Fibroblast of skin of back (primary cell): ENCODE measurements around the gene CD63.
A peak's percentile ranks its signal among the peaks of the same experiment; 100 is the strongest.

Experiments used
- DNase-seq: peaks from one replicate; pipeline ENCODE4 v3.0.0-alpha.2; 2013

The CD63 gene

DNA sequence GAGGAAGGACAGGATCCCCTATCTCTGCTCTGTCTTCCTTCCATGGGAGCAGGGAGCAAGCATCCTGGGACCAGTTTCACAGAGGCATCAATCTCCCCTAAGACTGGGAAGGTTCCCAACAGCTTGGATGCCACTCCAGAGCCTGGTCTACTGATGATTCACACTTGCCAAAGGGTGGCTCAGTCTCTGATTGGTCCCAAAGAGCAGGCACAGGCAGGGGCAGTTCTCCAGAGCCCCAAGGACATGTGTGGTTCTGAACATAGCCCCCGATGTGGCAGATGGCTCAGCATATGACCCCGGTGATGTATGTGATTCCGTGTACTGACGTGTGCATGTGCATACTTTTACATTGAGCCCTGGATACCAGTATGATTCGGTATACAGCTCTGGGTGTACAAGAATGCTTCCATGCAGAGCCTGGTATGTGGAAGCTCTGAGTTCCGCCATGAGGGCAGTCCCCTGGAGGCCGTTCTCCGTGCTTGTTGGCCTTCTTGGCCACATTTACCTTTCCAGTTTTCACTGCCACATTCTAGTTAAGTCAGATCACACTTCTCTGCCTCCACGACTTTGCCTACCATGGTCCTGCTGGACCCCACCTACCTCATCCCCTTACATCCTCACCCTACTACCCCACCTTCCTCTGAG lies 42.3 kb downstream of the CD63 start:
- DNase-seq = no peak

DNA sequence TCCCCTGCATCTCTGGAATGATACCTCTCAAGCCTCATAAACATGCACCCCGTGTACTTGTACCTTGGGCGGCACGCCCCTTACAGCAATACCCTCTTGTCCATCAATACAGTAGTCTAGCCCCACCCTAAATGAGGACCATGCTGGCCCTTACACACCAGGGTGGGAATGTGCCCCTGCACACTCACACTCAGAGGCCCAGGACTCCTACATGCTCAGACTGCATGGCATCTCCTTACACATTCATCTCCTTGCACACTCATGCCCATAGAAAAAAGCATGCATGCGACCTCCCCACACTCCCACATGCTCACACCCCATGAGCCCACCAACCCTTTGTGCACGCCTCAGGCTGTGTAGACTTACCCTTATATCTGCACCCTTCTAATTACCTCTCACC lies 43.1 kb downstream of the CD63 start:
- DNase-seq = no peak

GRCh38 chr12:55684761-55685370 lies 43.9 kb downstream of the CD63 start:
- no peak for DNase-seq

- no peak for DNase-seq
Observed at GRCh38 chr12:55683676-55684075, 45.1 kb downstream of the CD63 start.

DNA sequence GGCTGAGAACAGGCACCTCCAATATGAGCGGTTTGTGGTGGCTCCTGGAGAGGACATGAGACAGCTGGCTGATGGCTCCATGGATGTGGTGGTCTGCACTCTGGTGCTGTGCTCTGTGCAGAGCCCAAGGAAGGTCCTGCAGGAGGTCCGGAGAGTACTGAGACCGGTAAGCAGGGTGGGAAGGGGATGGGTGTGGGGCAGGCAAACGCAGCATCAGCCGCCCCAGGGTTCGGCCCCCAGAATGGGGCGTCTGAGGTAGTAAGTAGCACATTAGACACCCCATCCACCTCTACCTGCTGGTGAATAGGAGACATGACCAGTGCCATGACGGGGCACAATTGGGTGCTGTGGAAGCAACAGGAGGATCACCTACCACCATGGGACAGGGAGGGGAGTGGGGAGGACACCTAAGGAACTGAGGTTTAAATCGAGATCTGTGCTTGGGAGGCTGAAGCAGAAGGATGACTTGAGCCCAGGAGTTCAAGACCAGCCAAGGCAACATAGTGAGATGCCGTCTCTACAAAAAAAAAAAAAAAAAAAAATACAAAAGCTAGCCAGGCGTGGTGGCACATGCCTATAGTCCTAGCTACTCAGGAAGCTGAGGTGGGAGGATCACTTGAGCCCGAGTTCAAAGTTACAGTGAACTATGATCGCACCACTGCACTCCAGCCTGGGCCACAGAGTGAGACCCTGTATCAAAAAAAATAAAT lies 46.6 kb downstream of the CD63 start:
- DNase-seq = no peak

DNA sequence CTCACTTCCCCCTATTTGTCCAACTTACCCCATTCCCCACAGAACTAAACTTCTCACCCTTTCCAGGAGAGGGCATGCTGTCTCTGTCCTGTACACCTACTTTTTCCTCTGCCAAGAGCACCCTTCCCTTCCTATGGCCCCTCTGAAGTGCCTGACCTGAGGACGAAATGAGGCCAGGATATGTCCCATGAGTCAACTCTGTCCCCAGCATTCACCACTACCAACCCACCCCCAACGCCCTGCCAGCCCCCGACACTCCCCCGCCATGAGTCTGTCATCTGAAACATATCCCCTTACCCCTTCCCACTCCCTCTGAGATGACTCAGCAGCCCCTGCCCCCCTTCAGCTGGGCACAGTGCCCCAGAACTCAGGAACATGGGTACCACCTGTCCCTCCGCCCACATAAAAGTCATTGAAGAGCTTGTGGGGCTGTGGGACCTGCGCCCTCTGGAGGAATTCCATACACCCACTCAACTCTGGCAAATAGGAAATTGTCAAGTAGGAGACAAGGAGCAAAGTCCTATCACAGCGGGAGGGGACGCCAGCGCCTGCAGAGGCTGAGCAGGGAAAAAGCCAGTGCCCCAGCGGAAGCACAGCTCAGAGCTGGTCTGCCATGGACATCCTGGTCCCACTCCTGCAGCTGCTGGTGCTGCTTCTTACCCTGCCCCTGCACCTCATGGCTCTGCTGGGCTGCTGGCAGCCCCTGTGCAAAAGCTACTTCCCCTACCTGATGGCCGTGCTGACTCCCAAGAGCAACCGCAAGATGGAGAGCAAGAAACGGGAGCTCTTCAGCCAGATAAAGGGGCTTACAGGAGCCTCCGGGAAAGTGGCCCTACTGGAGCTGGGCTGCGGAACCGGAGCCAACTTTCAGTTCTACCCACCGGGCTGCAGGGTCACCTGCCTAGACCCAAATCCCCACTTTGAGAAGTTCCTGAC lies 47.4 kb downstream of the CD63 start:
- DNase-seq = peak; percentile 73

GRCh38 chr12:55679691-55680090 lies 49.1 kb downstream of the CD63 start:
- no peak for DNase-seq

DNA sequence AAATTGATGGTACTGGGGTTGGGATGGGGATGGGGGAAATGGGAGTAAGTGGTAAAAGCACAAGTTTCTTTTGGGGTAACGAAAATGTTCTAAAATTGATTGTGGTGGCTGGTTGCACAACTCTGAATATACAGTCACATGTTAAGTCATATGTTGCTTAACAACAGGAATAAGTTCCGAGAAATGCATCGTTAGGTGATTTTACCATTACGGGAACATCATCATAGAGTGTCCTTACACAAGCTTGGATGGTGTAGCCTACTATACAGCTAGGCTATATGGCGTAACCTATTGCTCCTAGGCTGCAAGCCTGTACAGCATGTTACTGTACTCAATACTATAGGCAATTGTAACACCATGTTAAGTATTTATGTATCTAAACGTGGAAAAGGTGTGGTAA lies 52.1 kb downstream of the CD63 start:
- DNase-seq = no peak

- DNase-seq = no peak
Observed at GRCh38 chr12:55675666-55676065, 53.1 kb downstream of the CD63 start.
